DND-41 (cell line): ENCODE results near the gene SRPK2.

ENCODE experiments used
- ATAC-seq: fragments of 200-7000 bp; cut with Tn5 transposase; 3 replicates; pipeline ENCODE4 v1.9.1; 2021; ENCODE audit warnings: low read depth; ENCODE audit not compliant: insufficient read depth
- DNase-seq: peaks from one replicate; pipeline ENCODE4 v3.0.0-alpha.2; 2020
- H2AFZ ChIP-seq: 2 replicates; pipeline ENCODE4 v1.6.0; 2012; ENCODE audit warnings: low read depth, low read length
- H3K27ac ChIP-seq: 2 replicates; pipeline ENCODE4 v1.5.1; 2012; ENCODE audit warnings: low read length, inconsistent platforms
- H3K27me3 ChIP-seq: fragments of 200-600 bp; sonication (generic); 2 replicates; pipeline ENCODE4 v1.6.0; 2012; ENCODE audit warnings: low read length, mild to moderate bottlenecking, inconsistent platforms; ENCODE audit not compliant: insufficient read depth, poor library complexity
- H3K36me3 ChIP-seq: 2 replicates; pipeline ENCODE4 v1.5.1; 2012; ENCODE audit warnings: low read length, inconsistent platforms; ENCODE audit not compliant: insufficient read depth
- H3K4me1 ChIP-seq: 2 replicates; pipeline ENCODE4 v1.5.1; 2012; ENCODE audit warnings: mild to moderate bottlenecking, low read length; ENCODE audit not compliant: insufficient read depth
- H3K4me2 ChIP-seq: 2 replicates; pipeline ENCODE4 v1.6.0; 2012; ENCODE audit warnings: mild to moderate bottlenecking, moderate library complexity, low read length, inconsistent platforms; ENCODE audit not compliant: insufficient read depth
- H3K4me3 ChIP-seq, 2 experiments: fragments of 200-600 bp in 1 of 2; shearing (Covaris generic) in 1 of 2; 2 replicates each; pipeline ENCODE4 v1.5.1; 2012 to 2016; ENCODE audit warnings: inconsistent platforms in 2 of 2, low read length in 2 of 2, mild to moderate bottlenecking in 2 of 2, low read depth in 1 of 2, moderate library complexity in 1 of 2
- H3K79me2 ChIP-seq: 2 replicates; pipeline ENCODE4 v1.6.0; 2012; ENCODE audit warnings: low read length, inconsistent platforms; ENCODE audit not compliant: insufficient read depth
- H3K9ac ChIP-seq: 2 replicates; pipeline ENCODE4 v1.6.0; 2012; ENCODE audit warnings: low read depth, mild to moderate bottlenecking, inconsistent platforms, low read length, moderate library complexity
- H3K9me3 ChIP-seq: 2 replicates; pipeline ENCODE4 v1.5.1; 2012; ENCODE audit warnings: low read length, moderate library complexity, mild to moderate bottlenecking, inconsistent platforms; ENCODE audit not compliant: insufficient read depth, severe bottlenecking
- H4K20me1 ChIP-seq: 2 replicates; pipeline ENCODE4 v1.6.0; 2012; ENCODE audit warnings: low read length; ENCODE audit not compliant: insufficient read depth
- CTCF ChIP-seq: IDR thresholded peaks from 2 replicates; pipeline ENCODE4 v1.5.1; 2012; ENCODE audit warnings: borderline replicate concordance, low read length, moderate library complexity, mild to moderate bottlenecking; ENCODE audit not compliant: poor library complexity, severe bottlenecking; ENCODE audit errors: extremely low read depth
- EZH2 ChIP-seq: IDR thresholded peaks from 3 replicates; pipeline ENCODE4 v1.6.1; 2012; ENCODE audit warnings: borderline replicate concordance, low read depth, mild to moderate bottlenecking, moderate library complexity, low read length, inconsistent platforms; ENCODE audit not compliant: severe bottlenecking

SRPK2 gene

GRCh38 chr7:105376908-105377533, 11.7 kb downstream of the SRPK2 start:
- no peaks in the 10 kb centered on the region for H3K4me1 ChIP-seq
- H3K27ac ChIP-seq: no peak overlapping the region
- H3K9ac ChIP-seq: no peak overlapping the region
- H3K9me3 ChIP-seq: no peaks in the 10 kb centered on the region
- H2AFZ ChIP-seq: no peak overlapping the region
- no peak for TF ChIP-seq CTCF
- no peak for TF ChIP-seq EZH2
- no peaks in the 10 kb centered on the region; the same call in 1 of the 2 replicates for H3K36me3 ChIP-seq
- H3K27me3 ChIP-seq: no peaks in the 10 kb centered on the region
- no peak overlapping the region for H3K4me3 ChIP-seq
- peaks cover 44% of the 10 kb centered on the region; the same call in 1 of the 2 replicates for H4K20me1 ChIP-seq
- H3K79me2 ChIP-seq: peaks cover 100% of the 10 kb centered on the region
- DNase-seq (no peak), ATAC-seq (no peak)
- no peak overlapping the region for H3K4me2 ChIP-seq

GRCh38 chr7:105369944-105370343, 18.8 kb downstream of the SRPK2 start:
- Histone ChIP-seq H3K27ac (no peak overlapping the region), H3K36me3 (no peaks in the 10 kb centered on the region), H3K27me3 (no peaks in the 10 kb centered on the region), H3K79me2 (peaks cover 98% of the 10 kb centered on the region), H4K20me1 (peaks cover 45% of the 10 kb centered on the region; the same call in 1 of the 2 replicates), H3K9ac (no peak overlapping the region), H3K4me2 (no peak overlapping the region), H3K4me3 (no peak overlapping the region), H2AFZ (no peak overlapping the region), H3K4me1 (peaks cover 4% of the 10 kb centered on the region; the same call in 1 of the 2 replicates), H3K9me3 (no peaks in the 10 kb centered on the region)
- ATAC-seq: no peak
- no peak for DNase-seq
- no peak for TF ChIP-seq CTCF
- TF ChIP-seq EZH2: no peak

GRCh38 chr7:105367458-105367857, 21.3 kb downstream of the SRPK2 start:
- DNase-seq: no peak

More at GRCh38 chr7:105367458-105367857, 21.3 kb downstream of the SRPK2 start:
- Histone ChIP-seq H3K36me3 (no peaks in the 10 kb centered on the region), H3K4me1 (peaks cover 4% of the 10 kb centered on the region; the same call in 1 of the 2 replicates), H4K20me1 (peaks cover 39% of the 10 kb centered on the region; the same call in 1 of the 2 replicates), H3K9ac (no peak overlapping the region), H3K4me2 (no peak overlapping the region), H3K79me2 (peaks cover 94% of the 10 kb centered on the region), H3K9me3 (no peaks in the 10 kb centered on the region), H3K27ac (no peak overlapping the region), H3K27me3 (no peaks in the 10 kb centered on the region), H3K4me3 (no peak overlapping the region), H2AFZ (no peak overlapping the region)
- TF ChIP-seq EZH2: no peak
- TF ChIP-seq CTCF: no peak
- ATAC-seq: no peak
